GM10248 (cell line): ENCODE measurements around the gene PCP4.

ENCODE experiments used
- CTCF ChIA-PET: fragments of 300-600 bp; sonication (Branson Sonifier 250); formaldehyde crosslinking; extraction: SDS; loops from one replicate; lab custom pipeline; 2021; ENCODE audit warnings: antibody characterized with exemption; lab: Yijun Ruan, JAX
- POLR2A ChIA-PET: fragments of 350-650 bp; sonication (Branson Sonifier 250); formaldehyde crosslinking; extraction: SDS; loops from one replicate; lab custom pipeline; 2020; ENCODE audit warnings: antibody characterized with exemption; lab: Yijun Ruan, JAX
- DNase-seq: peaks from one replicate; pipeline ENCODE4 v3.0.0; 2012; ENCODE audit errors: extremely low spot score
- CTCF ChIP-seq: IDR thresholded peaks from 2 replicates; pipeline ENCODE4 v1.5.1; 2012; ENCODE audit warnings: mild to moderate bottlenecking, low read depth; ENCODE audit errors: extremely low read depth, missing control alignments, control extremely low read depth

Gene PCP4

GRCh38 chr21:39969691-39970364 lies 102.6 kb downstream of the PCP4 start:
- ChIA-PET POLR2A (no interaction called here), CTCF (interaction anchor here (1.3 kb wide), 1 partner anchor 10 kb away, joined by 3 read pairs; no protein-coding TSS in a partner anchor)
- DNase-seq, result no peak
- TF ChIP-seq CTCF, result no peak

GRCh38 chr21:39971956-39972355 lies 104.7 kb downstream of the PCP4 start:
- ChIA-PET POLR2A (no interaction called here), CTCF (no interaction called here)
- no peak for TF ChIP-seq CTCF
- DNase-seq, result no peak

- CTCF ChIA-PET, result no interaction called here
- POLR2A ChIA-PET, result no interaction called here
- TF ChIP-seq CTCF, result no peak
- DNase-seq, result no peak
Measured at GRCh38 chr21:39972471-39972870, 105.2 kb downstream of the PCP4 start.

GRCh38 chr21:39972976-39973770 lies 105.9 kb downstream of the PCP4 start:
- POLR2A ChIA-PET, result no interaction called here

GRCh38 chr21:39976800-39977199 lies 109.6 kb downstream of the PCP4 start:
- no peak for TF ChIP-seq CTCF
- DNase-seq, result no peak
- CTCF ChIA-PET, result interaction anchor here (1.2 kb wide), 1 partner anchor 32 kb away, joined by 3 read pairs; no protein-coding TSS in a partner anchor
- POLR2A ChIA-PET, result no interaction called here

More at GRCh38 chr21:39972976-39973770, 105.9 kb downstream of the PCP4 start:
- CTCF ChIA-PET, result no interaction called here
- DNase-seq, result no peak
- no peak for TF ChIP-seq CTCF
